Measurements from ENCODE around the gene TTC3.

The TTC3 gene

GRCh38 chr21:37085726-37086125 is 12.7 kb downstream of the TTC3 start:
- no peak overlapping the region for H3K9ac ChIP-seq (ENCODE audit: low read length)
- no peaks in the 10 kb centered on the region for H3K4me1 ChIP-seq (ENCODE audit: low read length)
- H2AFZ ChIP-seq (ENCODE audit: low read depth, low read length), result no peak overlapping the region
- no peak overlapping the region for H3K4me3 ChIP-seq (ENCODE audit: low read length)
- H3K79me2 ChIP-seq (ENCODE audit: low read length), result peaks cover 74% of the 10 kb centered on the region
- peaks cover 11% of the 10 kb centered on the region for H3K36me3 ChIP-seq (replicated peaks; ENCODE audit: low read depth, low read length)
- H3K9me3 ChIP-seq (ENCODE audit: insufficient read depth, low read length), result no peaks in the 10 kb centered on the region
- no peaks in the 10 kb centered on the region for H3K27me3 ChIP-seq (ENCODE audit: low read depth, low read length)
- H4K20me1 ChIP-seq (ENCODE audit: insufficient read depth, low read length), result peaks cover 38% of the 10 kb centered on the region
- no peak overlapping the region for H3K4me2 ChIP-seq (ENCODE audit: low read length)
- no peak for TF ChIP-seq EZH2phosphoT487 (IDR thresholded peaks at IDR 0.05; ENCODE audit: low read depth)
- TF ChIP-seq, protein P1, sequence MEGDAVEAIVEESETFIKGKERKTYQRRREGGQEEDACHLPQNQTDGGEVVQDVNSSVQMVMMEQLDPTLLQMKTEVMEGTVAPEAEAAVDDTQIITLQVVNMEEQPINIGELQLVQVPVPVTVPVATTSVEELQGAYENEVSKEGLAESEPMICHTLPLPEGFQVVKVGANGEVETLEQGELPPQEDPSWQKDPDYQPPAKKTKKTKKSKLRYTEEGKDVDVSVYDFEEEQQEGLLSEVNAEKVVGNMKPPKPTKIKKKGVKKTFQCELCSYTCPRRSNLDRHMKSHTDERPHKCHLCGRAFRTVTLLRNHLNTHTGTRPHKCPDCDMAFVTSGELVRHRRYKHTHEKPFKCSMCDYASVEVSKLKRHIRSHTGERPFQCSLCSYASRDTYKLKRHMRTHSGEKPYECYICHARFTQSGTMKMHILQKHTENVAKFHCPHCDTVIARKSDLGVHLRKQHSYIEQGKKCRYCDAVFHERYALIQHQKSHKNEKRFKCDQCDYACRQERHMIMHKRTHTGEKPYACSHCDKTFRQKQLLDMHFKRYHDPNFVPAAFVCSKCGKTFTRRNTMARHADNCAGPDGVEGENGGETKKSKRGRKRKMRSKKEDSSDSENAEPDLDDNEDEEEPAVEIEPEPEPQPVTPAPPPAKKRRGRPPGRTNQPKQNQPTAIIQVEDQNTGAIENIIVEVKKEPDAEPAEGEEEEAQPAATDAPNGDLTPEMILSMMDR (IDR thresholded peaks at IDR 0.05; ENCODE audit: low read depth, low read length), result no peak
- H3K27ac ChIP-seq (ENCODE audit: low read length), result no peak overlapping the region

DNA sequence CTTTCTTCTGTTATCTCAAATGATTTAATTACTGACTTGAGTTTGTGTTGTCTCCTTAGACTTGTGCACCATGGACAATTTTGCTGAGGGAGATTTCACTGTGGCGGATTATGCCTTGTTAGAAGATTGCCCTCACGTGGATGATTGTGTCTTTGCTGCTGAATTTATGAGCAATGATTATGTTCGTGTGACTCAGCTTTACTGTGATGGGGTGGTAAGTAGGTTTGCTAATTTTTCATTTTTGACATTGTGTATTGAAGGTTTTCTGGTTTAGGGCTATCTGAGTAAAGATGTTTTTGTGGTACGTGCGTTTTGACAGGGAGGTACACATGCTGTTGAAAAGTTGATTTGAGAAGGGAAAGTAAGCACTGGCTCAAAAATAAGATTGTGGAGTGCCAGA is 14.1 kb downstream of the TTC3 start:
- no peak overlapping the region for H2AFZ ChIP-seq (ENCODE audit: low read depth, low read length)
- H3K4me3 ChIP-seq (ENCODE audit: low read length), result no peak overlapping the region
- no peak overlapping the region for H3K4me2 ChIP-seq (ENCODE audit: low read length)
- H3K9ac ChIP-seq (ENCODE audit: low read length), result no peak overlapping the region
- no peaks in the 10 kb centered on the region for H3K9me3 ChIP-seq (ENCODE audit: insufficient read depth, low read length)
- H3K79me2 ChIP-seq (ENCODE audit: low read length), result peaks cover 62% of the 10 kb centered on the region
- peaks cover 36% of the 10 kb centered on the region for H4K20me1 ChIP-seq (ENCODE audit: insufficient read depth, low read length)
- H3K27ac ChIP-seq (ENCODE audit: low read length), result no peak overlapping the region
- H3K4me1 ChIP-seq (ENCODE audit: low read length), result no peaks in the 10 kb centered on the region
- H3K36me3 ChIP-seq (replicated peaks; ENCODE audit: low read depth, low read length), result peaks cover 12% of the 10 kb centered on the region
- H3K27me3 ChIP-seq (ENCODE audit: low read depth, low read length), result no peaks in the 10 kb centered on the region
- TF ChIP-seq EZH2phosphoT487 (IDR thresholded peaks at IDR 0.05; ENCODE audit: low read depth), result no peak
- TF ChIP-seq, protein P1 (IDR thresholded peaks at IDR 0.05; ENCODE audit: low read depth, low read length), result no peak

GRCh38 chr21:37088186-37088735 is 15.2 kb downstream of the TTC3 start:
- peaks cover 10% of the 10 kb centered on the region for H3K36me3 ChIP-seq (replicated peaks; ENCODE audit: low read depth, low read length)
- no peak overlapping the region for H3K27ac ChIP-seq (ENCODE audit: low read length)
- no peaks in the 10 kb centered on the region for H3K4me1 ChIP-seq (ENCODE audit: low read length)
- H3K9ac ChIP-seq (ENCODE audit: low read length), result no peak overlapping the region
- H3K4me2 ChIP-seq (ENCODE audit: low read length), result no peak overlapping the region
- H4K20me1 ChIP-seq (ENCODE audit: insufficient read depth, low read length), result peaks cover 27% of the 10 kb centered on the region
- no peaks in the 10 kb centered on the region for H3K9me3 ChIP-seq (ENCODE audit: insufficient read depth, low read length)
- H3K79me2 ChIP-seq (ENCODE audit: low read length), result peaks cover 53% of the 10 kb centered on the region
- H3K4me3 ChIP-seq (ENCODE audit: low read length), result no peak overlapping the region
- H3K27me3 ChIP-seq (ENCODE audit: low read depth, low read length), result no peaks in the 10 kb centered on the region
- H2AFZ ChIP-seq (ENCODE audit: low read depth, low read length), result no peak overlapping the region
- TF ChIP-seq EZH2phosphoT487 (IDR thresholded peaks at IDR 0.05; ENCODE audit: low read depth), result no peak
- TF ChIP-seq, protein P1 (IDR thresholded peaks at IDR 0.05; ENCODE audit: low read depth, low read length), result no peak

GRCh38 chr21:37093977-37094376 is 20.9 kb downstream of the TTC3 start:
- Histone ChIP-seq H3K27ac (ENCODE audit: low read length) (no peak overlapping the region), H3K4me3 (ENCODE audit: low read length) (no peak overlapping the region), H3K79me2 (ENCODE audit: low read length) (peaks cover 4% of the 10 kb centered on the region; the same call in 1 of the 2 replicates), H2AFZ (ENCODE audit: low read depth, low read length) (no peak overlapping the region), H3K4me1 (ENCODE audit: low read length) (no peaks in the 10 kb centered on the region), H3K9me3 (ENCODE audit: insufficient read depth, low read length) (no peaks in the 10 kb centered on the region), H3K4me2 (ENCODE audit: low read length) (no peak overlapping the region), H3K27me3 (ENCODE audit: low read depth, low read length) (no peaks in the 10 kb centered on the region), H4K20me1 (ENCODE audit: insufficient read depth, low read length) (no peaks in the 10 kb centered on the region), H3K36me3 (replicated peaks; ENCODE audit: low read depth, low read length) (peaks cover 19% of the 10 kb centered on the region), H3K9ac (ENCODE audit: low read length) (no peak overlapping the region)
- no peak for TF ChIP-seq EZH2phosphoT487 (IDR thresholded peaks at IDR 0.05; ENCODE audit: low read depth)
- TF ChIP-seq, protein P1 (IDR thresholded peaks at IDR 0.05; ENCODE audit: low read depth, low read length), result no peak
